Measurements from ENCODE around the gene YPEL2. TPM values are rescaled to one million over a fixed set of nuclear protein-coding genes. Genes with fewer than 3 reads are reported as not detected.

Gene YPEL2
- total and polyA plus RNA-seq, 2 donors (not counting 1 experiment from before 2014, with no cell fraction given) = 20.7 to 51.8 TPM

DNA sequence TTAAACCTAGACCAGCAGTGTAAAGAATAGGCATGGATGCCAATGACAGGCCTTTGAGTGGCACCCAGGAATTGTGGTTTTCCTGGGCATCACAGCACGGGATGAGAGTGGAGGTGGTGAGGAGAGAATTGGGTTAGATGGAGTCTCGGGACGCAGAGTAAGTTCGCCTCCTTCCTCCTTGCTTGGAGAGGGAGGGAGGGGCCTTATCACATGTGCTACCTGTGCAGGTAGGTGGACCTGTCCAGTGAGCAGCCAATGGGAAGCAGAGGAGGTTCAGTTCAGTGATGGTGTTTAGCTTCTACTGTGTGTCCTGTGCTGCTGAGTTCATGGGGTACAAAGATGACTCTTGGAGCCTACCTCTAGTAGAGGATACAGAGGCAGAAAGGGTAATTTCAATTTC lies 14.9 kb downstream of the YPEL2 start:
- no peaks in the 10 kb centered on the region for H3K27me3 ChIP-seq (replicated peaks in 1 of 4; ENCODE audit: control extremely low read depth in 1 of 4, control insufficient read depth in 3 of 4, insufficient read depth in 4 of 4, low read length in 3 of 4)
- no peak overlapping the region for H2AFZ ChIP-seq (ENCODE audit: insufficient read depth, low read depth, low read length, poor library complexity, severe bottlenecking)
- H4K20me1 ChIP-seq (ENCODE audit: control insufficient read depth, insufficient read depth, low read length, poor library complexity, severe bottlenecking) = peaks cover 54% of the 10 kb centered on the region
- H3K9ac ChIP-seq (ENCODE audit: low read length) = no peak overlapping the region
- ATAC-seq (ENCODE audit: low read depth) = no peak
- CTCF ChIA-PET = interaction anchor here (1.0 to 1.2 kb wide), 3 partner anchors 16 to 94 kb away, joined by 3 to 6 read pairs (median 3); no protein-coding TSS in a partner anchor
- WGBS (ENCODE audit: insufficient coverage) = 95% methylated on average over 4 of the region's 4 CpGs
- peaks cover 41 to 56% of the 10 kb centered on the region in 2 donors for H3K4me1 ChIP-seq (ENCODE audit: control insufficient read depth in 2 of 2, insufficient read depth in 2 of 2, low read length in 2 of 2)
- peaks cover 96% of the 10 kb centered on the region for H3K79me2 ChIP-seq (ENCODE audit: control insufficient read depth, insufficient read depth, low read length)
- Mint-ChIP-seq H3K27ac (peak overlapping the region; percentile 39), H3K4me1 (peaks cover 77% of the 10 kb centered on the region), H3K9me3 (ENCODE audit: insufficient read depth) (no peaks in the 10 kb centered on the region), H3K4me3 (no peak overlapping the region), H3K27me3 (no peaks in the 10 kb centered on the region)
- no peaks in the 10 kb centered on the region for H3K9me3 ChIP-seq (ENCODE audit: control extremely low read depth in 1 of 3, control insufficient read depth in 2 of 3, insufficient read depth in 1 of 3, low read length in 2 of 3)
- H3K36me3 ChIP-seq (replicated peaks in 1 of 2; ENCODE audit: control extremely low read depth in 1 of 2, control insufficient read depth in 1 of 2, extremely low read depth in 1 of 2, insufficient read depth in 2 of 2, low read length in 1 of 2) = peaks cover 0 to 2% of the 10 kb centered on the region in 2 experiments
- intact Hi-C loops (cut with micrococcal nuclease) = no loop called here
- H3K27ac ChIP-seq (ENCODE audit: low read length in 2 of 2) = peak overlapping the region in 1 of 2 donors; percentile 20
- POLR2A ChIA-PET = interaction anchor here (1.5 kb wide), 1 partner anchor 16 kb away, joined by 3 read pairs; no protein-coding TSS in a partner anchor
- TF ChIP-seq, protein P1, sequence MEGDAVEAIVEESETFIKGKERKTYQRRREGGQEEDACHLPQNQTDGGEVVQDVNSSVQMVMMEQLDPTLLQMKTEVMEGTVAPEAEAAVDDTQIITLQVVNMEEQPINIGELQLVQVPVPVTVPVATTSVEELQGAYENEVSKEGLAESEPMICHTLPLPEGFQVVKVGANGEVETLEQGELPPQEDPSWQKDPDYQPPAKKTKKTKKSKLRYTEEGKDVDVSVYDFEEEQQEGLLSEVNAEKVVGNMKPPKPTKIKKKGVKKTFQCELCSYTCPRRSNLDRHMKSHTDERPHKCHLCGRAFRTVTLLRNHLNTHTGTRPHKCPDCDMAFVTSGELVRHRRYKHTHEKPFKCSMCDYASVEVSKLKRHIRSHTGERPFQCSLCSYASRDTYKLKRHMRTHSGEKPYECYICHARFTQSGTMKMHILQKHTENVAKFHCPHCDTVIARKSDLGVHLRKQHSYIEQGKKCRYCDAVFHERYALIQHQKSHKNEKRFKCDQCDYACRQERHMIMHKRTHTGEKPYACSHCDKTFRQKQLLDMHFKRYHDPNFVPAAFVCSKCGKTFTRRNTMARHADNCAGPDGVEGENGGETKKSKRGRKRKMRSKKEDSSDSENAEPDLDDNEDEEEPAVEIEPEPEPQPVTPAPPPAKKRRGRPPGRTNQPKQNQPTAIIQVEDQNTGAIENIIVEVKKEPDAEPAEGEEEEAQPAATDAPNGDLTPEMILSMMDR (IDR thresholded peaks at IDR 0.05) = no peak
- no peak for TF ChIP-seq EZH2 (IDR thresholded peaks at IDR 0.05; ENCODE audit: borderline replicate concordance, insufficient read depth, low read depth, low read length, poor library complexity, severe bottlenecking)
- no peak for DNase-seq
- H3K4me2 ChIP-seq (replicated peaks; ENCODE audit: low read depth, low read length, poor library complexity, severe bottlenecking) = no peak overlapping the region
- H3K4me3 ChIP-seq (ENCODE audit: control extremely low read depth in 1 of 5, extremely low read depth in 1 of 5, insufficient read depth in 1 of 5, low read depth in 2 of 5, low read length in 4 of 5) = no peak overlapping the region

DNA sequence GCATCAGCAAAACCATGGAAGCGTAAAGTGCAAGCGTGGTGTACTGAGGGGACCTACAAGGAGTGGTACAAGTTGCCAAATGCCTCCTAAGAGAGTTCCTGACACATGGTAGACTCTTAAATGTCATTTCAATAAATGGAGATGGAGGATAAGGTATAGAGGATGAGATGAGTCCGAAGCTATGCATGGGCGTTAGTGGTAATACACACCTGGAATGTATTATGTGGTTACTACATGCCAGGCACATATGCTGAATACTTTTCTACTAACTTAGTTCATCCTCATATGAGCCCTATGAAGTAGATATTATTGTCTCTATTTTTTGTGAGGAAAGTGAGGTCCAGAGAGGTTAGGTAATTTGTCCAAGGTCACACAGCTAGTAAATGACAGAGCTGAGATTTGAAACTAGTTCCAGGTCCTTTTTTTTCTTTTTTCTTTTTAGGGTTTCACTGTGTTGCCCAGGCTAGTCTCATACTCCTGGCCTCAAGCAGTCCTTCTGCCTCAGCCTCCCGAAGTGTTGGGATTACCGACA lies 15.5 kb downstream of the YPEL2 start:
- no peaks in the 10 kb centered on the region for H3K9me3 ChIP-seq (ENCODE audit: control extremely low read depth in 1 of 3, control insufficient read depth in 2 of 3, insufficient read depth in 1 of 3, low read length in 2 of 3)
- POLR2A ChIA-PET = interaction anchor here (1.5 kb wide), 1 partner anchor 15 kb away, joined by 3 read pairs; no protein-coding TSS in a partner anchor
- peaks cover 47 to 62% of the 10 kb centered on the region in 2 donors for H3K4me1 ChIP-seq (ENCODE audit: control insufficient read depth in 2 of 2, insufficient read depth in 2 of 2, low read length in 2 of 2)

More for the DNA sequence above, 15.5 kb downstream of the YPEL2 start:
- Mint-ChIP-seq H3K27me3 (no peaks in the 10 kb centered on the region), H3K4me1 (peaks cover 79% of the 10 kb centered on the region), H3K9me3 (ENCODE audit: insufficient read depth) (no peaks in the 10 kb centered on the region), H3K27ac (peak overlapping the region; percentile 39), H3K4me3 (no peak overlapping the region)
- Histone ChIP-seq H3K4me3 (ENCODE audit: control extremely low read depth in 1 of 5, extremely low read depth in 1 of 5, insufficient read depth in 1 of 5, low read depth in 2 of 5, low read length in 4 of 5) (no peak overlapping the region), H3K9ac (ENCODE audit: low read length) (no peak overlapping the region), H4K20me1 (ENCODE audit: control insufficient read depth, insufficient read depth, low read length, poor library complexity, severe bottlenecking) (peaks cover 54% of the 10 kb centered on the region), H3K36me3 (replicated peaks in 1 of 2; ENCODE audit: control extremely low read depth in 1 of 2, control insufficient read depth in 1 of 2, extremely low read depth in 1 of 2, insufficient read depth in 2 of 2, low read length in 1 of 2) (peaks cover 0 to 2% of the 10 kb centered on the region in 2 experiments), H3K27me3 (replicated peaks in 1 of 4; ENCODE audit: control extremely low read depth in 1 of 4, control insufficient read depth in 3 of 4, insufficient read depth in 4 of 4, low read length in 3 of 4) (no peaks in the 10 kb centered on the region), H3K79me2 (ENCODE audit: control insufficient read depth, insufficient read depth, low read length) (peaks cover 96% of the 10 kb centered on the region), H2AFZ (ENCODE audit: insufficient read depth, low read depth, low read length, poor library complexity, severe bottlenecking) (no peak overlapping the region), H3K4me2 (replicated peaks; ENCODE audit: low read depth, low read length, poor library complexity, severe bottlenecking) (no peak overlapping the region), H3K27ac (ENCODE audit: low read length in 2 of 2) (peak overlapping the region in 1 of 2 donors; percentile 20)
- DNase-seq = no peak
- intact Hi-C loops (cut with micrococcal nuclease) = no loop called here
- TF ChIP-seq EZH2 (IDR thresholded peaks at IDR 0.05; ENCODE audit: borderline replicate concordance, insufficient read depth, low read depth, low read length, poor library complexity, severe bottlenecking) = no peak
- TF ChIP-seq, protein P1 (IDR thresholded peaks at IDR 0.05) = no peak
- WGBS (ENCODE audit: insufficient coverage) = 98% methylated on average over 4 of the region's 6 CpGs
- CTCF ChIA-PET = interaction anchor here (1.0 to 1.2 kb wide), 2 partner anchors 15 to 93 kb away, joined by 3 read pairs; no protein-coding TSS in a partner anchor
- ATAC-seq (ENCODE audit: low read depth) = no peak

All from B cell (primary cell).